PC-9 (cell line): Measurements from ENCODE around the gene TMEM42.

Experiments
- EZH2 ChIP-seq: fragments of 200-600 bp; sonication (generic); IDR thresholded peaks from 2 replicates; pipeline ENCODE4 v1.8.0; 2017; ENCODE audit warnings: antibody characterized with exemption, low read depth
- TF ChIP-seq, protein P1 (sequence below): fragments of 200-600 bp; sonication (generic); conservative IDR thresholded peaks from 2 replicates; pipeline ENCODE4 v1.6.1; 2017; ENCODE audit warnings: mixed run types, antibody characterized with exemption, mild to moderate bottlenecking, moderate library complexity

DNA sequence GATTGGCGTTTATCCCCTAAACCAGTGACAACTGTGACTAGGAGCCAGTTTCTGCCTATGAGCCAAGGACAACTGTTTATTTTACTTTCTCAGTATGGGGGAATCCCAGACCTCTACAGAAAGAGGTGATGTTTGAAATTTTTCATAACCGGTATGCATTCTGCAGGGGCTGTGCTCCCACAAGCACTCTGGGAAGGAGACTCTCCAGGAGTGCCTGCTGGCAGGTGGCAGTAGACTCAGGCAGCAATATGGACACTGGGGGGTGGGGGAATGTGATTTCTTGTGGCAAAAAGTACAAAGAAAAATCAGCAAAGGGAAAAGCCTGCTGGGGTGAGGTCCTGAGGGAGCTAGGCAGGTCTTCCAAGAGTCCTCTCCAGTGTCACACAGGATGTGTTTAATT, 18.6 kb downstream of the TMEM42 start:
- TF ChIP-seq, protein P1, sequence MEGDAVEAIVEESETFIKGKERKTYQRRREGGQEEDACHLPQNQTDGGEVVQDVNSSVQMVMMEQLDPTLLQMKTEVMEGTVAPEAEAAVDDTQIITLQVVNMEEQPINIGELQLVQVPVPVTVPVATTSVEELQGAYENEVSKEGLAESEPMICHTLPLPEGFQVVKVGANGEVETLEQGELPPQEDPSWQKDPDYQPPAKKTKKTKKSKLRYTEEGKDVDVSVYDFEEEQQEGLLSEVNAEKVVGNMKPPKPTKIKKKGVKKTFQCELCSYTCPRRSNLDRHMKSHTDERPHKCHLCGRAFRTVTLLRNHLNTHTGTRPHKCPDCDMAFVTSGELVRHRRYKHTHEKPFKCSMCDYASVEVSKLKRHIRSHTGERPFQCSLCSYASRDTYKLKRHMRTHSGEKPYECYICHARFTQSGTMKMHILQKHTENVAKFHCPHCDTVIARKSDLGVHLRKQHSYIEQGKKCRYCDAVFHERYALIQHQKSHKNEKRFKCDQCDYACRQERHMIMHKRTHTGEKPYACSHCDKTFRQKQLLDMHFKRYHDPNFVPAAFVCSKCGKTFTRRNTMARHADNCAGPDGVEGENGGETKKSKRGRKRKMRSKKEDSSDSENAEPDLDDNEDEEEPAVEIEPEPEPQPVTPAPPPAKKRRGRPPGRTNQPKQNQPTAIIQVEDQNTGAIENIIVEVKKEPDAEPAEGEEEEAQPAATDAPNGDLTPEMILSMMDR: no peak
- no peak for TF ChIP-seq EZH2
